GM13977 (cell line): ENCODE measurements around the gene FBXO21.

ENCODE experiments used
- DNase-seq: peaks from one replicate; pipeline ENCODE4 v3.0.0; 2012; ENCODE audit warnings: low spot score
- in situ Hi-C: fragments of 300-500 bp; cut with MboI; formaldehyde crosslinking; loops from one replicate; pipeline ENCODE4 v1.12.0; 2022; ENCODE audit warnings: low sequenced_read_pairs, low pct_unique_long_range_greater_than_20kb, mixed read lengths, inconsistent platforms; ENCODE audit not compliant: unreplicated experiment
- TF ChIP-seq, protein P1 (sequence below): IDR thresholded peaks from 2 replicates; pipeline ENCODE4 v1.5.1; 2012; ENCODE audit warnings: mild to moderate bottlenecking, control low read depth; ENCODE audit not compliant: insufficient read depth; ENCODE audit errors: extremely low read depth, missing control alignments

The FBXO21 gene

DNA sequence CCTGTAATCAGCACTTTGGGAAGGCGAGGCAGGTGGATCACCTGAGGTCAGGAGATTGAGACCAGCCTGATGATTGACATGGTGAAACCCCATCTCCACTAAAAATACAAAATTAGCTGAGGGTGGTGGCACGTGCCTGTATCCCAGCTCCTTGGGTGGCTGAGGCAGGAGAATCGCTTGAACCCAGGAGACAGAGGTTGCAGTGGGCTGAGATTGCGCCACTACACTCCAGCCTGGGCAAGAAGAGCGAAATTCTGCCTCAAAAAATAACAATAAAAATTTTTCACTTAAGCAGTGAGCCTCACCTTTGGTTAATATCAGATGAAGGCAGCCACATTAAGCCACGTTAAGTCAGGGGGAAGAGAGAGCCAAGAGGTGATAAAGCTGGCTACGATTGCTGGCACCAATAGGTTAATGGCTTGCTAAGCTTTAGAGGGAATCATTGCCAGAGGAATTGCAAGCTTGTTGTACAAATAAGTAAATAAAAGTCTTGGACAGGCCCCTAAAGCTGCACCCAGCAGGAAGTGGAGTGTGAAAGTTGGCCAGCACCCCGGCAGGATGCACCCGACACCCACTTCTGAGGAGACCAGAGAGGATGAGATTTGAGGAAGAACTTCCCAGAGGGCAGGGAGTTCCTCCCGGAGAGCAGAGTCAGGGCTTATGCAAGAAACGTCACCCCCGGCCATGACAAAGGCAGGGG, 49.7 kb downstream of the FBXO21 start:
- no peak for DNase-seq
- TF ChIP-seq, protein P1, sequence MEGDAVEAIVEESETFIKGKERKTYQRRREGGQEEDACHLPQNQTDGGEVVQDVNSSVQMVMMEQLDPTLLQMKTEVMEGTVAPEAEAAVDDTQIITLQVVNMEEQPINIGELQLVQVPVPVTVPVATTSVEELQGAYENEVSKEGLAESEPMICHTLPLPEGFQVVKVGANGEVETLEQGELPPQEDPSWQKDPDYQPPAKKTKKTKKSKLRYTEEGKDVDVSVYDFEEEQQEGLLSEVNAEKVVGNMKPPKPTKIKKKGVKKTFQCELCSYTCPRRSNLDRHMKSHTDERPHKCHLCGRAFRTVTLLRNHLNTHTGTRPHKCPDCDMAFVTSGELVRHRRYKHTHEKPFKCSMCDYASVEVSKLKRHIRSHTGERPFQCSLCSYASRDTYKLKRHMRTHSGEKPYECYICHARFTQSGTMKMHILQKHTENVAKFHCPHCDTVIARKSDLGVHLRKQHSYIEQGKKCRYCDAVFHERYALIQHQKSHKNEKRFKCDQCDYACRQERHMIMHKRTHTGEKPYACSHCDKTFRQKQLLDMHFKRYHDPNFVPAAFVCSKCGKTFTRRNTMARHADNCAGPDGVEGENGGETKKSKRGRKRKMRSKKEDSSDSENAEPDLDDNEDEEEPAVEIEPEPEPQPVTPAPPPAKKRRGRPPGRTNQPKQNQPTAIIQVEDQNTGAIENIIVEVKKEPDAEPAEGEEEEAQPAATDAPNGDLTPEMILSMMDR = no peak
- in situ Hi-C loops = no loop called here

DNA sequence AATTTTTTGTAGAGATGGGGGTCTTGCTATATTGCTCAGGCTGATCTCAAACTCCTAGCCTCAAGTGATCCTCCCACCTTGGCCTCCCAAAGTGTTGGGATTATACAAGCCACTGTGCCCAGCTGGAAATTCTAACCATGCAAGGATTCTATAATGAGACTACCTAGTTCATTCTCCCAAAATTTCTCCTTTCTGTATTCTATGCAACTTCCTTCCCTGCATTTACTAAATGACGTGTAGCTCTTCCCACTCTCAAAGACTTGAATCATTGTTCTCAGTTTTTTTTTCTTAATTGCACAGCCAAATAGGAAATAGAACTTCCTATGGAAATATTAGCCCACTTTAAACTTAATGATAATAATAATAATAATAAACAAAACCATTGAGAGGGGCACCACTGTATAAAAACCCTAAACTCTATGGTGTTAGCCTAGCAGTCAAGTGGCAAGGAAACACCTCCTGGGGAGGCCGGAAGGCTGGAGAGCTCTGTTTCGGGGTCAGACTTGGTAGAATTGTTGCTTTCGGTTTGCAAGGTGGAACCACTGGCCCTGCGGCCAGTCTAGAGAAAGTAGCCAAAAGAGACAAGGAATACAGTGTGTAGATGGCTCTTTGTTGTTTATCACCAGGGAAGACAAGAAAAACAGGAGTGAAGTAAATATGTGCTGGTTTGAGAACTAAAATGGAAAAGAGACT, 51.1 kb downstream of the FBXO21 start:
- TF ChIP-seq, protein P1 = no peak
- DNase-seq = no peak
- in situ Hi-C loops = no loop called here

DNA sequence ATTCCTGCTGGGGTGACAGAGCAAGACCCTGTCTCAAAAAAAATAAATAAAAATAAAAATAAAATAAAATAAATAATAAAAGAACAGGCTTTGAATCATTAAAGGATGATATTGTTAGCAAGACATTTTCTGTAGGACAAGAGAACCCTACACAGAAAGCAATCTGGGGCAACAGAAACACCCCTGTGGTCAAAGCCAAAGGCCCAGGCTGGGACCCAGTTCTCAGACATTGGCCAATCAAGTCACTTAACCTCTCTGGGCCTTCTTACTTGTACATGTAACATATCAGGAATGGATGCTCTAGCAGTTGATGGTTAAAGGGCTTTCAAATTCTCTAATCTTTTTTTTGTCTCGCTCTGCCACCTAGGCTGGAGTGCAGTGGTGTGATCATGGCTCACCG, 55.5 kb downstream of the FBXO21 start:
- TF ChIP-seq, protein P1 = no peak
- in situ Hi-C loops = no loop called here
- DNase-seq = no peak

DNA sequence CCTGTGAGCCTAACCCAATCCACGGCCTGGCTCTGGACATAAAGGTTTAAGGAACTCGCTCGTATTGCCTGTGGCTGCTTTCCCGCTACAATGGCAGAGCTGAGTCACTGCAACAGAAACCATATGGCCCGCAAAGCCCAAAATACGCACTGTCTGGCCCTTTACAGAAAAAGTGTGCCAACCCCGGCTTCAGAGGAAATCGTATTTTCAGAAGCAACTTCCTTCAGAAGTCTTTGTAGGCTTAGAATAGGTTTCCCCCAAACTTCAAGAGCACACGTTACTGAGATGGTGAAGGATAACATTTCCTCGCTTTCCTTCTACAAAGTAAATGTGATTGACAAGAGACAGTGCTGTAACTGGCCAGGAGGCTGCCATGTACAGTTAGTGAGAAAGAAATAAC, 56.2 kb downstream of the FBXO21 start:
- in situ Hi-C loops = no loop called here
- no peak for DNase-seq
- TF ChIP-seq, protein P1 = no peak

DNA sequence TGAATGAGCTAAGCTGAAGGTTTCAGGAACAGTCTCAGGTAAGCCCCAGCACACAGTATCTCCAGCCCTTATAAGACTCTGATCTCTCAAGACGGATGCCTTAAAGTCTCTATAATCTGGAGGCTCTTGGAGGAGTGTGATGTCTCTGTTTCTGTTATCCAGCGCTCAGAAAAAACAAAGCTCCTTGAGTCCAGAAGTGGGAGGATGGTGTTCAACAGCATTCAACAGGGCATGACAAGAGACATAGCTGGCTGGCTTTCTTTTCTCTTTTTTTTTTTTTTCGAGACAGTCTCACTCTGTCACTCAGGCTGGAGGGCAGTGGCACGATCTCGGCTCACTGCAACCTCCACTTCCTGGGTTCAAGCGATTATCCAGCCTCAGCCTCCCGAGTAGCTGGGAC, 59.5 kb downstream of the FBXO21 start:
- TF ChIP-seq, protein P1 = no peak

DNA sequence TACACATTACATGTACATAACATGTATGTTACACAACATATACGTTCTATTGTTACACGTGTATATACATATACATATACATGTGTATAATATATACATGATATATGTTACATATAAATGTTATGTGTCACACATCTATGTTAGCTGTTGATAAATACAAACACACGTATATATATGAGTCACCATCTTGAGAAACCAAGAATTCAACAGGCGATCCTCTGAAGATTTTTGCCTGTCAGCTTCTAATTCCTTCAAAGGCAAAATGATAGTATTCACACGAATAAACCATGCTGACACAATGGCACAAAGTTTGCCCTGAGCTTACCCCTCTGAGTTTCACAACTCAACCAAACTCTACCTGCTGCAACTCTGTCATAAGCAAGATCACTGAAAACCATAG, 60.9 kb downstream of the FBXO21 start:
- DNase-seq = no peak
- in situ Hi-C loops = no loop called here
- TF ChIP-seq, protein P1 = no peak

More for the DNA sequence above, 59.5 kb downstream of the FBXO21 start:
- in situ Hi-C loops = no loop called here
- DNase-seq = no peak
